Karpas-422 (cell line): ENCODE measurements around the gene SPACA9. TPM values are rescaled to one million over a fixed set of nuclear protein-coding genes. Genes with fewer than 3 reads are reported as not detected.

ENCODE experiments used
- DNase-seq: peaks from one replicate; pipeline ENCODE4 v3.0.0-alpha.2; 2015
- H2AFZ ChIP-seq: fragments of 200-600 bp; sonication (generic); 2 replicates; pipeline ENCODE4 v1.6.1; 2014; ENCODE audit warnings: antibody characterized with exemption, low read length, mixed read lengths
- H3K27ac ChIP-seq: fragments of 200-600 bp; sonication (generic); 2 replicates; pipeline ENCODE4 v1.5.1; 2014; ENCODE audit warnings: mild to moderate bottlenecking, low read length, moderate library complexity
- H3K27me3 ChIP-seq: fragments of 200-600 bp; sonication (generic); 2 replicates; pipeline ENCODE4 v1.6.1; 2014; ENCODE audit warnings: low read length, mixed read lengths
- H3K36me3 ChIP-seq: fragments of 200-600 bp; sonication (generic); 2 replicates; pipeline ENCODE4 v1.6.1; 2014; ENCODE audit warnings: low read length, mixed read lengths; ENCODE audit not compliant: insufficient read depth
- H3K4me1 ChIP-seq: fragments of 200-600 bp; sonication (generic); 2 replicates; pipeline ENCODE4 v1.6.1; 2014; ENCODE audit warnings: mild to moderate bottlenecking, low read length, mixed read lengths
- H3K4me2 ChIP-seq: fragments of 200-600 bp; sonication (generic); 2 replicates; pipeline ENCODE4 v1.6.1; 2014; ENCODE audit warnings: low read length, low read depth, mild to moderate bottlenecking; ENCODE audit not compliant: poor library complexity, severe bottlenecking
- H3K4me3 ChIP-seq: fragments of 200-600 bp; sonication (generic); 2 replicates; pipeline ENCODE4 v1.5.1; 2014; ENCODE audit warnings: mild to moderate bottlenecking, antibody characterized with exemption, low read length, mixed read lengths
- H3K79me2 ChIP-seq: fragments of 200-600 bp; sonication (generic); 2 replicates; pipeline ENCODE4 v1.6.1; 2014; ENCODE audit warnings: mild to moderate bottlenecking, low read length, mixed read lengths
- H3K9ac ChIP-seq: fragments of 200-600 bp; sonication (generic); 2 replicates; pipeline ENCODE4 v1.6.0; 2014; ENCODE audit warnings: low read length
- H3K9me2 ChIP-seq: fragments of 200-600 bp; sonication (generic), shearing (Covaris generic); replicated peaks from 2 replicates; pipeline ENCODE4 v1.6.0; 2014; ENCODE audit warnings: mild to moderate bottlenecking, low read length, moderate library complexity; ENCODE audit not compliant: insufficient read depth
- H3K9me3 ChIP-seq: fragments of 300-700, 200-600 bp; sonication (generic); 2 replicates; pipeline ENCODE4 v1.6.1; 2014; ENCODE audit warnings: low read length, mixed read lengths
- H4K20me1 ChIP-seq: fragments of 200-600 bp; sonication (generic); 2 replicates; pipeline ENCODE4 v1.6.1; 2014; ENCODE audit warnings: mild to moderate bottlenecking, antibody characterized with exemption, low read length, low read depth; ENCODE audit not compliant: insufficient read depth
- total RNA-seq: library from RNA; depleted of rRNA; stranded (reverse); fragments of >200 nt; shearing (Covaris generic); gene quantifications from 2 replicates; pipeline ENCODE4 v1.2.3, GENCODE V29; 2014; ENCODE audit warnings: low replicate concordance

SPACA9 gene
- total RNA-seq, 1 experiment from 2014 or later, result 13.5 TPM

DNA sequence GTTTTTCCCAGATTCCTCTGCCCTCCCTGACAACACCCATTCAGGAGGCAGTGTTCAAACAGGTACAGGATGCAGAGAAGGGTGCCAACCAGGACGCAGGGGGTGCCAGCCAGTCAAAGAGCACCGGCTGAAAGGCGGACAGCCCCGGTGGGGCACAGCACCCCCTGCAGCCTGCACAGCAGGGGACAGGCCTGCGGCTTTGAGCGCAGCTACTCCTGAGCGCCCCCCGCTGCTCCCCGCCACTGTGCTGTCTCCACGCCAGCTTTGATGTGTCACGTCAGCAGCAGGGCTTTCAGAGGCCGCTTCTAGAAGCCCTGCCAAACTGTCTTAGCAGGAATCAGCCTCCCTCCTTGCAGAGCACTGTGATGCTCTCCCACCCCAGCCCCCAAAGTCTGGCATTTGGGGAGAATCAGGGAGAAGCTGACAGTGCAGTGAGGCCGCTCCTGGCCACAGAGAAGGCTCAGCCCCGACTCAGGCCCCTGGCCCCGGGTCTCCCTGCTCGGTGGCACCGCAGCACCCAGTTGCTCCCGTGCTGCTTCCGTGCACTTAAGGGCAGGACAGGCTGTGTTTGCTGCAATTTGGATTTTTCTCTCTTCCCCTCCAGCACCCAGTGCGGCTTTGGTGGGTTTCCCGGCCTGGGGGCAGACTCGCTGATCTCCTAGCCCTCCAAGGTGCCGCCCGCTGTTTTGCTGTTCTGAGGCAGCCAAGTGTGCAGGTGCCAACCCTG lies 20.9 kb upstream of the SPACA9 start:
- no peak overlapping the region for H3K27ac ChIP-seq
- H2AFZ ChIP-seq, result no peak overlapping the region
- no peaks in the 10 kb centered on the region for H4K20me1 ChIP-seq
- H3K9ac ChIP-seq, result no peak overlapping the region
- no peaks in the 10 kb centered on the region for H3K4me1 ChIP-seq
- H3K9me3 ChIP-seq, result no peaks in the 10 kb centered on the region
- H3K4me2 ChIP-seq, result no peak overlapping the region
- no peak overlapping the region for H3K4me3 ChIP-seq
- no peaks in the 10 kb centered on the region for H3K36me3 ChIP-seq
- no peaks in the 10 kb centered on the region for H3K27me3 ChIP-seq
- H3K79me2 ChIP-seq, result no peaks in the 10 kb centered on the region
- DNase-seq, result no peak
- no peaks in the 10 kb centered on the region for H3K9me2 ChIP-seq

DNA sequence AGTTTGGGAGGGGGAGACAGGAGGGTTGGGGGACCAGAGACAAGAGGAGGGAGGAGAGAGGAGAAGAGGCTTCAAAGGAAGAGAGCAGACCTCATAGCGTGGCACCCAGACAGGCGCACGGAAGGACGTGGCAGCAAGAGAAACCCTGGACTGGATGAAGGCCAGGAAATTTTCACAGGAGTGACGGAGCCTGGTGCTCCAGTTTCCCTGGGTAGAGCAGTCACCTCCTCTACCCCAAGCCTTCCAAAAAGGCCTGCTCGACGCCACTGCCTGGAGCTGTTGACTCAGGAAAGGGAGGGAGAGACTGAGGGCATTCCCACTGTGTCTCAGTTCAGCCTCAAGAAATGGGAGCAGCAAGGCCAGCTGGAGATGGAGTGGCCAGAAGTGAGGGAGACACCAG lies 19.9 kb upstream of the SPACA9 start:
- Histone ChIP-seq H3K27me3 (no peaks in the 10 kb centered on the region), H2AFZ (no peak overlapping the region)

DNA sequence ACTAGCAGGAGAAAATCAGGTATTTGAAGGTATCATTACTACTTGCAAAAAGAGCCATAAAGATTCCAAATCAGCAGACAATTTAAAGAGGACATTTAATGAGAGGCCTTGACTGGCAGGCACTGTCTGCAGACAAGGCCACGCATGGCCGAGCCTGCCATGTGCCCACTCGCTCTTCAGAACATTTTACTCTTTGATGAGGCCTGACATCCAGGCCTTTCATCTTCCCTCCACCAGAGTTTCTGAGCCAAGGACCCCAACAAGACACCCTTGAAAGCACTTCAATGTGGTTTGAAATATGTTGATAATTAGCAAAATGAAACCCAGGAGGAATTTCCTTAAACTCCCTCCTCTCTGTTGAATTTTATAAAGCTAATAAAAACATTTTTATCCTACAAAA lies 17.0 kb upstream of the SPACA9 start:
- no peak overlapping the region for H3K4me2 ChIP-seq
- no peaks in the 10 kb centered on the region for H3K4me1 ChIP-seq
- H3K27ac ChIP-seq, result no peak overlapping the region
- H3K27me3 ChIP-seq, result no peaks in the 10 kb centered on the region
- no peak overlapping the region for H3K4me3 ChIP-seq
- no peaks in the 10 kb centered on the region for H4K20me1 ChIP-seq
- H3K9me3 ChIP-seq, result no peaks in the 10 kb centered on the region
- no peak for DNase-seq
- H3K36me3 ChIP-seq, result no peaks in the 10 kb centered on the region
- no peak overlapping the region for H3K9ac ChIP-seq
- no peaks in the 10 kb centered on the region for H3K79me2 ChIP-seq
- H3K9me2 ChIP-seq, result no peaks in the 10 kb centered on the region
- no peak overlapping the region for H2AFZ ChIP-seq

More for the DNA sequence above, 19.9 kb upstream of the SPACA9 start:
- H3K9ac ChIP-seq, result no peak overlapping the region
- no peak overlapping the region for H3K4me3 ChIP-seq
- no peaks in the 10 kb centered on the region for H3K4me1 ChIP-seq
- H3K4me2 ChIP-seq, result no peak overlapping the region
- H3K9me3 ChIP-seq, result no peaks in the 10 kb centered on the region
- H3K9me2 ChIP-seq, result no peaks in the 10 kb centered on the region
- DNase-seq, result no peak
- no peak overlapping the region for H3K27ac ChIP-seq
- no peaks in the 10 kb centered on the region for H3K36me3 ChIP-seq
- no peaks in the 10 kb centered on the region for H4K20me1 ChIP-seq
- H3K79me2 ChIP-seq, result no peaks in the 10 kb centered on the region

DNA sequence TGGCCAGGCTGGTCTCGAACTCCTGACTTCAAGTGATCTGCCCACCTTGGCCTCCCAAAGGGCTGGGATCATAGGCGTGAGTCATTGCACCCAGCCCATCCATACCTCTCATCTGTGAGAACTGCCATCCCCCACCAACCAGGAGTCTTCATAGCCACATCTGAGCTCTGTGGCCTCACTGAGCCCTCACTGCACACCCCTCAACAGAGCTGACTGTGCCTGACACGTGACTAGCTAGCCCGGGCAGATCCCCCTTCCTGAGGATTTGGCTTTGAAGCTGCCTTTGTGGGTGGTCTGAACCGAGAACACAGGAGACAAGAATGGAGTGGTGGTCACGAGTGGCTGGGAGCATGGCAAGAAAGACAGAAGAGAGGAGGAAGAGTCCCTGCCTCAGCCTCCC lies 16.2 kb upstream of the SPACA9 start:
- no peaks in the 10 kb centered on the region for H3K79me2 ChIP-seq
- H3K9me2 ChIP-seq, result no peaks in the 10 kb centered on the region
- DNase-seq, result no peak
- no peaks in the 10 kb centered on the region for H3K9me3 ChIP-seq
- no peak overlapping the region for H3K27ac ChIP-seq
- H3K4me2 ChIP-seq, result no peak overlapping the region
- no peaks in the 10 kb centered on the region for H4K20me1 ChIP-seq
- no peaks in the 10 kb centered on the region for H3K27me3 ChIP-seq
- H3K4me1 ChIP-seq, result no peaks in the 10 kb centered on the region
- no peak overlapping the region for H2AFZ ChIP-seq
- H3K4me3 ChIP-seq, result no peak overlapping the region
- no peak overlapping the region for H3K9ac ChIP-seq
- H3K36me3 ChIP-seq, result no peaks in the 10 kb centered on the region

DNA sequence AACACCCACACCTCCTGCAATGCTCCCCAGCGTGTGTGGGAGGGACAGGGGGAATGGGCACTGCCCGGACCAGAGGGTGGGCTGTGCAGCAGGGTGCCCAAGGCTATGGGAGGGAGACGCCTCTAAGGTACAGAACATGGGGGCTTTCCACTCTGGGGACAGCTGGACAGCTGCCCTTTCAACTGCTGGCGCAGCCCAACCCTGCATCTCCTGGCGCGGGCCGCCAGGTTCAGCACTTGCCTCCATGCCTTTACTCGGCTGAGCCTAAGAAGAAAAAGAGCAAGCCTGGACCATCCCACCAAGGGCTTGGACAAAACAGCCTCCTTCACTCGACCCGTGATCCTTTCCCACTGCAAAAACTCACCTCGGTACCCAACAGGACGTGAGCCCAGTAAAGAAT lies 15.6 kb upstream of the SPACA9 start:
- Histone ChIP-seq H3K9me2 (no peaks in the 10 kb centered on the region), H3K4me3 (no peak overlapping the region), H3K9me3 (no peaks in the 10 kb centered on the region), H3K79me2 (no peaks in the 10 kb centered on the region), H2AFZ (no peak overlapping the region), H3K4me2 (no peak overlapping the region), H4K20me1 (no peaks in the 10 kb centered on the region), H3K36me3 (no peaks in the 10 kb centered on the region), H3K27me3 (no peaks in the 10 kb centered on the region), H3K9ac (no peak overlapping the region), H3K27ac (no peak overlapping the region), H3K4me1 (no peaks in the 10 kb centered on the region)
- no peak for DNase-seq

DNA sequence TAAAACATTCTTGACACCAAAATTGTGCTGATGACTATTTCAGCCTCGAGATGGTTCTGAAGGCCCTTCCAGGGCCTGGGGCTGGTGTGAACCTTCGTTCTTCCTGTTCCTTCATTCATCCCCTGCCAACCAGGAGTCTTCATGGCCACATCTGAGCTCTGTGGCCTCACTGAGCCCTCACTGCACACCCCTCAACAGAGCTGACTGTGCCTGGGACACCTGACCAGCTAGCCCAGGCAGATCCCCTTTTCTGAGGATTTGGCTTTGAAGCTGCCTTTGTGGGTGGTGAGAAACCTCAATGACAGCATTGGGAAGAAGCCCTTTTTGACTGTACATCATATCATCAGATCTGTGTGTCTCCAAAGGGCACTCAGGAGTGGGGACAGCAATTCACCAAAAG lies 14.4 kb upstream of the SPACA9 start:
- Histone ChIP-seq H3K4me2 (no peak overlapping the region), H3K4me1 (no peaks in the 10 kb centered on the region), H3K9me3 (no peaks in the 10 kb centered on the region), H2AFZ (no peak overlapping the region), H3K27me3 (no peaks in the 10 kb centered on the region), H3K9me2 (no peaks in the 10 kb centered on the region), H4K20me1 (no peaks in the 10 kb centered on the region), H3K9ac (no peak overlapping the region), H3K79me2 (no peaks in the 10 kb centered on the region), H3K27ac (no peak overlapping the region), H3K36me3 (no peaks in the 10 kb centered on the region), H3K4me3 (no peak overlapping the region)
- DNase-seq, result no peak

DNA sequence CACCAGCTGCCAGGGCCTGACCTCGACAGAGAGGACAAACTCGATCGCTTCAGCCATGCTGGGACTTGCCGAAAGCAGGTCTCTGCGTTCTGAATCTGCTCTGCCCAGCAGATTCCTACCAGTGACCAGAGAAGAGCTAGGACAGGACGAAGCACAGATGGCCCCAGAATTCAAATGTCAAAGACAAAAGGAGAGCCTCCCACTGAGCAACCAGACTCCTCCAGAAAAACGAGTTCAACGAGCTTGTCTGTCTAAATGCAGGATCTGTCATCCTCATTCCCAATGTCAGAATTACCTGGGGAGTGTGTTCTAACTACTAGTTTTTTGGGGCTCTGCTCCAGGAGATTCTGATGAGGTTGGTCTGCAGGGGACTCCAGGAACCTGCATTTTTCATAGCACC lies 14.0 kb upstream of the SPACA9 start:
- Histone ChIP-seq H3K79me2 (no peaks in the 10 kb centered on the region), H3K9me3 (no peaks in the 10 kb centered on the region), H3K4me3 (no peak overlapping the region), H3K4me2 (no peak overlapping the region), H3K27me3 (no peaks in the 10 kb centered on the region), H3K4me1 (no peaks in the 10 kb centered on the region), H2AFZ (no peak overlapping the region), H3K36me3 (no peaks in the 10 kb centered on the region), H3K9ac (no peak overlapping the region), H3K27ac (no peak overlapping the region), H4K20me1 (no peaks in the 10 kb centered on the region), H3K9me2 (no peaks in the 10 kb centered on the region)
- DNase-seq, result no peak

DNA sequence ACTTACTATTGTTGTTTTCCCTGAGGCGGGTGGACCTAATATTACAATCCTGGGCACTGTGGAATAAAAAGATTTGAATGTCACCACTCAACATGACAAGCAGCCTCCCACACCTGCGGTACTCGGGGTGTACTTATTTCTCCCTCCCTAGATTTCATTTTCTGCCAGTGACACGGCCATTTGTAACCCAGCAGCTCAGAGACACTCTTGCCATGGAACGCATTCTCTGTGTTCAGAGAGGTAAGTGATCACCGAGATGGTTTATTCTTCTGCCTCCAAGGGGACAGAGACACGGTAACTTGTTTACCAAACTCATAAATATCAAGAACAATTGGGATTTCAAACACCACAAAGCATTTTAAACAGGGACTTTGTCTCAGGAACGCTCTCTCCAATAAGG lies 11.8 kb upstream of the SPACA9 start:
- no peaks in the 10 kb centered on the region for H3K79me2 ChIP-seq
- H3K9me3 ChIP-seq, result no peaks in the 10 kb centered on the region
- H2AFZ ChIP-seq, result no peak overlapping the region
- H3K9me2 ChIP-seq, result no peaks in the 10 kb centered on the region
- no peaks in the 10 kb centered on the region for H3K27me3 ChIP-seq
- no peaks in the 10 kb centered on the region for H3K36me3 ChIP-seq
- no peak overlapping the region for H3K9ac ChIP-seq
- H4K20me1 ChIP-seq, result no peaks in the 10 kb centered on the region
- no peak for DNase-seq
- H3K4me2 ChIP-seq, result no peak overlapping the region
- H3K27ac ChIP-seq, result no peak overlapping the region
- no peak overlapping the region for H3K4me3 ChIP-seq
- no peaks in the 10 kb centered on the region for H3K4me1 ChIP-seq
